ENCODE measurements around the gene CREM.

GRCh38 chr10:35112571-35112970 is 14.1 kb upstream of the CREM start:
- no peak for TF ChIP-seq RAD21 (IDR thresholded peaks at IDR 0.05; ENCODE audit: low read depth)
- no peak for TF ChIP-seq POLR2A (IDR thresholded peaks at IDR 0.05; ENCODE audit: borderline replicate concordance, extremely low read depth, insufficient read depth, insufficient read length)
- TF ChIP-seq CTCF (IDR thresholded peaks at IDR 0.05 in 2 of 3, conservative IDR thresholded peaks at IDR 0.05 in 1 of 3; ENCODE audit: borderline replicate concordance in 1 of 3, insufficient read depth in 1 of 3, low read depth in 2 of 3, low read length in 2 of 3) = no peak
- no peak for TF ChIP-seq MAX (IDR thresholded peaks at IDR 0.05)
- TF ChIP-seq ZNF274 (IDR thresholded peaks at IDR 0.05; ENCODE audit: low read depth, low read length) = no peak
- TF ChIP-seq CEBPB (IDR thresholded peaks at IDR 0.05; ENCODE audit: low read depth) = no peak
- TF ChIP-seq JUND (IDR thresholded peaks at IDR 0.05) = no peak
- no peak for TF ChIP-seq EZH2 (IDR thresholded peaks at IDR 0.05)
- TF ChIP-seq TCF7L2 (IDR thresholded peaks at IDR 0.05; ENCODE audit: borderline replicate concordance, extremely low read depth, insufficient read depth, insufficient read length) = no peak
- no peak for TF ChIP-seq EZH2phosphoT487 (IDR thresholded peaks at IDR 0.05; ENCODE audit: borderline replicate concordance)
- no peak for TF ChIP-seq ELF1 (IDR thresholded peaks at IDR 0.05; ENCODE audit: borderline replicate concordance, low read depth)
- TF ChIP-seq YY1 (IDR thresholded peaks at IDR 0.05; ENCODE audit: extremely low read depth, insufficient replicate concordance, low read depth, low read length) = no peak

Data from HCT116 (cell line).